Measurements from ENCODE around the gene SLC1A2.

SLC1A2 gene

GRCh38 chr11:35267504-35267903, 151.9 kb downstream of the SLC1A2 start:
- no peak for DNase-seq (ENCODE audit: extremely low read depth, low read depth)
- no peak for TF ChIP-seq CTCF (IDR thresholded peaks at IDR 0.05; ENCODE audit: low read depth, low read length)

- no peak for TF ChIP-seq CTCF (IDR thresholded peaks at IDR 0.05; ENCODE audit: low read depth, low read length)
- DNase-seq (ENCODE audit: extremely low read depth, low read depth): no peak
Observed at GRCh38 chr11:35265755-35266454, 153.5 kb downstream of the SLC1A2 start.

- no peak for TF ChIP-seq CTCF (IDR thresholded peaks at IDR 0.05; ENCODE audit: low read depth, low read length)
- DNase-seq (ENCODE audit: extremely low read depth, low read depth): no peak
Observed at GRCh38 chr11:35262735-35263134, 156.6 kb downstream of the SLC1A2 start.

GRCh38 chr11:35262056-35262455, 157.3 kb downstream of the SLC1A2 start:
- DNase-seq (ENCODE audit: extremely low read depth, low read depth): no peak
- TF ChIP-seq CTCF (IDR thresholded peaks at IDR 0.05; ENCODE audit: low read depth, low read length): no peak

GRCh38 chr11:35261197-35261596, 158.2 kb downstream of the SLC1A2 start:
- no peak for TF ChIP-seq CTCF (IDR thresholded peaks at IDR 0.05; ENCODE audit: low read depth, low read length)

GRCh38 chr11:35260342-35260985, 158.9 kb downstream of the SLC1A2 start:
- peak; percentile 73 for DNase-seq (ENCODE audit: extremely low read depth, low read depth)
- no peak for TF ChIP-seq CTCF (IDR thresholded peaks at IDR 0.05; ENCODE audit: low read depth, low read length)

More at GRCh38 chr11:35261197-35261596, 158.2 kb downstream of the SLC1A2 start:
- DNase-seq (ENCODE audit: extremely low read depth, low read depth): no peak

- no peak for TF ChIP-seq CTCF (IDR thresholded peaks at IDR 0.05; ENCODE audit: low read depth, low read length)
- DNase-seq (ENCODE audit: extremely low read depth, low read depth): no peak
Observed at GRCh38 chr11:35259529-35259928, 159.8 kb downstream of the SLC1A2 start.

All from AG09319 (cell line).